ENCODE data around the gene PAFAH1B1. TPM values are rescaled to one million over a fixed set of nuclear protein-coding genes. Genes with fewer than 3 reads are reported as not detected.
"Not testable (repeated sequence)": the region's sequence is repeated elsewhere in the genome, so short reads cannot be mapped to it uniquely, and the experiment has no call there.

Gene PAFAH1B1
- total RNA-seq, 1 donor from 2014 or later = 130 TPM

DNA sequence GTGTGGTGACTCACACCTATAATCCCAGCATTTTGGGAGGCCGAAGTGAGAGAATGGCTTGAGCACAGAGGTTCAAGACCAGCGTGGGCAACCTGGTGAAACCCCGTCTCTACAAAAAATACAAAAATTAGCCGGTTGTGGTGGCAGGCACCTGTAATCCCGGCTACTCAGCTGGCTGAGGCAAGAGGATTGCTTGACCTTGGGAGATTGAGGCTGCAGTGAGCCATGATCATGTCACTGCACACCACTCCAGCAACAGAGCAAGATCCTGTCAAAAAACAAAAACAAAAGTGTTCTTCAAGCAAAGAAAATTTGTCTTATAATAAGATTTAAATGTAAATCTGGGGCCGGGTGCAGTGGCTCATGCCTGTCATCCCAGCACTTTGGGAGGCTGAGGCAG, 51.5 kb downstream of the PAFAH1B1 start:
- DNase-seq (ENCODE audit: low read depth, low spot score) = no peak
- Mint-ChIP-seq H3K9me3 (no peaks in the 10 kb centered on the region), H3K4me3 (no peak overlapping the region), H3K4me1 (no peaks in the 10 kb centered on the region), H3K27ac (ENCODE audit: unreplicated experiment) (no peak overlapping the region), H3K27me3 (ENCODE audit: low read depth) (no peaks in the 10 kb centered on the region), H3K36me3 (ENCODE audit: low read depth) (peaks cover 15% of the 10 kb centered on the region)
- TF ChIP-seq, protein P1, sequence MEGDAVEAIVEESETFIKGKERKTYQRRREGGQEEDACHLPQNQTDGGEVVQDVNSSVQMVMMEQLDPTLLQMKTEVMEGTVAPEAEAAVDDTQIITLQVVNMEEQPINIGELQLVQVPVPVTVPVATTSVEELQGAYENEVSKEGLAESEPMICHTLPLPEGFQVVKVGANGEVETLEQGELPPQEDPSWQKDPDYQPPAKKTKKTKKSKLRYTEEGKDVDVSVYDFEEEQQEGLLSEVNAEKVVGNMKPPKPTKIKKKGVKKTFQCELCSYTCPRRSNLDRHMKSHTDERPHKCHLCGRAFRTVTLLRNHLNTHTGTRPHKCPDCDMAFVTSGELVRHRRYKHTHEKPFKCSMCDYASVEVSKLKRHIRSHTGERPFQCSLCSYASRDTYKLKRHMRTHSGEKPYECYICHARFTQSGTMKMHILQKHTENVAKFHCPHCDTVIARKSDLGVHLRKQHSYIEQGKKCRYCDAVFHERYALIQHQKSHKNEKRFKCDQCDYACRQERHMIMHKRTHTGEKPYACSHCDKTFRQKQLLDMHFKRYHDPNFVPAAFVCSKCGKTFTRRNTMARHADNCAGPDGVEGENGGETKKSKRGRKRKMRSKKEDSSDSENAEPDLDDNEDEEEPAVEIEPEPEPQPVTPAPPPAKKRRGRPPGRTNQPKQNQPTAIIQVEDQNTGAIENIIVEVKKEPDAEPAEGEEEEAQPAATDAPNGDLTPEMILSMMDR (conservative IDR thresholded peaks at IDR 0.05) = no peak

DNA sequence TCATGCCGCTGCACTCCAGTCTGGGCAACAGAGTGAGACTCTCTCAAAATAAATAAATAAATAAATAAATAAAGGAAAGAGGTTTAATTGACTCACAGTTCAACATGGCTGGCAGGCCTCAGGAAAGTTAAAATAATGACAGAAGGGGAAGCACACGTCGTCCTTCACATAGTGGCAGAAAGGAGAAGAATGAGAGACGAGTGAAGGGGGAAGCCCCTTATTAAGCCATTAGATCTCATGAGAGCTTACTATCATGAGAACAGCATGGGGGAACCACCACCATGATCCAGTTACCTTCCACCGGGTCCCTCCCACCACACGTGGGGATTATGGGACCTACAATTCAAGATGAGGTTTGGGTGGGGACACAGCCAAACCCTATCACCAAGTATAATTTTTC, 54.5 kb downstream of the PAFAH1B1 start:
- H3K36me3 Mint-ChIP-seq (ENCODE audit: low read depth) = peaks cover 34% of the 10 kb centered on the region
- no peak overlapping the region for H3K27ac Mint-ChIP-seq (ENCODE audit: unreplicated experiment)
- no peak overlapping the region for H3K4me3 Mint-ChIP-seq

DNA sequence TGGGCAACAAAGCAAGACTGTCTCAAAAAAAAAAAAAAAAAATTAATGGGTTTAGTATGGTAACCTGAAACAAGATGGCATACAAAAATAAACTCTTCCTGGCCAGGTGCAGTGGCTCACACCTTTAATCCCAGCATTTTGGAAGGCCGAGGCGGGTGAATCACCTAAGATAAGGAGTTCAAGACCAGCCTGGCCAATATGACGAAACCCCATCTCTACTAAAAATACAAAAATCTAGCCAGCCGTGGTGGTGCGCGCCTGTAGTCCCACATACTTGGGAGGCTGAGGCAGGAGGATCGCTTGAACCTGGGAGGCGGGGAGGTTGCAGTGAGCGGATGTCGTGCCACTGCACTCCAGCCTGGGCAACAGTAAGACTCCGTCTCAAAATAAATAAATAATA, 55.7 kb downstream of the PAFAH1B1 start:
- H3K4me3 Mint-ChIP-seq = no peak overlapping the region
- H3K27me3 Mint-ChIP-seq (ENCODE audit: low read depth) = no peaks in the 10 kb centered on the region
- peaks cover 11% of the 10 kb centered on the region for H3K9me3 Mint-ChIP-seq
- H3K4me1 Mint-ChIP-seq = no peaks in the 10 kb centered on the region
- TF ChIP-seq, protein P1 (conservative IDR thresholded peaks at IDR 0.05) = no peak
- DNase-seq (ENCODE audit: low read depth, low spot score) = no peak
- H3K36me3 Mint-ChIP-seq (ENCODE audit: low read depth) = peaks cover 35% of the 10 kb centered on the region
- H3K27ac Mint-ChIP-seq (ENCODE audit: unreplicated experiment) = no peak overlapping the region

More for the DNA sequence above, 54.5 kb downstream of the PAFAH1B1 start:
- TF ChIP-seq, protein P1 (conservative IDR thresholded peaks at IDR 0.05) = no peak
- no peaks in the 10 kb centered on the region for H3K4me1 Mint-ChIP-seq
- peaks cover 11% of the 10 kb centered on the region for H3K9me3 Mint-ChIP-seq
- H3K27me3 Mint-ChIP-seq (ENCODE audit: low read depth) = no peaks in the 10 kb centered on the region
- DNase-seq (ENCODE audit: low read depth, low spot score) = no peak

DNA sequence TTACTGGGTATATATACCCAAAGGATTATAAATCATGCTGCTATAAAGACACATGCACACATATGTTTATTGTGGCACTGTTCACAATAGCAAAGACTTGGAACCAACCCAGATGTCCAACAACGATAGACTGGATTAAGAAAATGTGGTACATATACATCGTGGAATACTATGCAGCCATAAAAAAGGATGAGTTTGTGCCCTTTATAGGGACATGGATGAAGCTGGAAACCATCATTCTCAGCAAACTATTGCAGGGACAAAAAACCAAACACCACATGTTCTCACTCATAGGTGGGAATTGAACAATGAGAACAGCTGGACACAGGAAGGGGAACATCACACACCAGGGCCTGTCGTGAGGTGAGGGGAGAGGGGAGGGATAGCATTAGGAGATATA, 59.5 kb downstream of the PAFAH1B1 start:
- H3K4me1 Mint-ChIP-seq = not testable (repeated sequence)
- H3K9me3 Mint-ChIP-seq = peaks cover 11% of the 10 kb centered on the region
- H3K36me3 Mint-ChIP-seq (ENCODE audit: low read depth) = peaks cover 31% of the 10 kb centered on the region

DNA sequence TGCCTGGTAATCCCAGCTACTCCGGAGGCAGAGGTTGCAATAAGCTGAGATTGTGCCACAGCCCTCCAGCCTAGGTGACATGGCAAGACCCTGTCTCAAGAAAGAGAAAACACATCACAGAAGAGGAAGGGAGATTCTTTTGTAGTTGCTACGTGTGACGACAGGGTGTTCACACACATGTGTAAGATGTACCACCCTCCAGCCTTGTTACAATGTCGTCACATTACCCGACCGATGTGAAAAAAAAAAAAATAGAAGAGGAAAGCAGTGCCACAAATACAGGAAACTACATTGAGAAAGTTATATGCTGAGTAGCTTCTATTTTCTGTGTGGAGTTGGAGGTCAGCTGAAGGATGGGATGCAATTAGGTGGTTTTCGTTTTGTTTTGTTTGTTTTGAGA, 62.1 kb downstream of the PAFAH1B1 start:
- H3K36me3 Mint-ChIP-seq (ENCODE audit: low read depth) = peaks cover 23% of the 10 kb centered on the region
- no peaks in the 10 kb centered on the region for H3K27me3 Mint-ChIP-seq (ENCODE audit: low read depth)
- no peak for DNase-seq (ENCODE audit: low read depth, low spot score)
- TF ChIP-seq, protein P1 (conservative IDR thresholded peaks at IDR 0.05) = no peak
- H3K4me1 Mint-ChIP-seq = peaks cover 6% of the 10 kb centered on the region
- peaks cover 13% of the 10 kb centered on the region for H3K9me3 Mint-ChIP-seq
- no peak overlapping the region for H3K27ac Mint-ChIP-seq (ENCODE audit: unreplicated experiment)
- no peak overlapping the region for H3K4me3 Mint-ChIP-seq

More for the DNA sequence above, 59.5 kb downstream of the PAFAH1B1 start:
- not testable (repeated sequence) for H3K4me3 Mint-ChIP-seq; DNase-seq (ENCODE audit: low read depth, low spot score); H3K27me3 Mint-ChIP-seq (ENCODE audit: low read depth); H3K27ac Mint-ChIP-seq (ENCODE audit: unreplicated experiment)

DNA sequence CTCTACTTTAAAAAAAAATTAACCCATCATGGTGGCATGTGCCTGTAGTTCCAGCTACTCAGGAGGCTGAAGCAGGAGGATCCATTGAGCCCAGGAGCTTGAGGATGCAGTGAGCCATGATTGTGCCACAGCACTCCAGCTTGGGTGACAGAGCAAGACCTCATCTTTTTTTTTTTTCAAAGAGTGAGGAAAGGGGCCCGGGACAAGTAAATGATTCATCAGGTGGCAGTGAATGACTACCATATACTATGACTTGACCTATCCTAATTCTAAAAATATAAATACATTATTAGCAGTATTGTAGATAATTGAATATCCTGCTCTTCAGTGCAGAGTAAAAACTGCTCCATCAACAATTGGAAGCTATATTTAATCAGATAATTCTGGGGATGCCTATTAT, 62.8 kb downstream of the PAFAH1B1 start:
- TF ChIP-seq, protein P1 (conservative IDR thresholded peaks at IDR 0.05) = no peak
- H3K27ac Mint-ChIP-seq (ENCODE audit: unreplicated experiment) = no peak overlapping the region
- H3K4me1 Mint-ChIP-seq = peaks cover 6% of the 10 kb centered on the region
- H3K36me3 Mint-ChIP-seq (ENCODE audit: low read depth) = peaks cover 23% of the 10 kb centered on the region
- DNase-seq (ENCODE audit: low read depth, low spot score) = no peak
- H3K9me3 Mint-ChIP-seq = peaks cover 10% of the 10 kb centered on the region
- H3K4me3 Mint-ChIP-seq = no peak overlapping the region
- no peaks in the 10 kb centered on the region for H3K27me3 Mint-ChIP-seq (ENCODE audit: low read depth)

DNA sequence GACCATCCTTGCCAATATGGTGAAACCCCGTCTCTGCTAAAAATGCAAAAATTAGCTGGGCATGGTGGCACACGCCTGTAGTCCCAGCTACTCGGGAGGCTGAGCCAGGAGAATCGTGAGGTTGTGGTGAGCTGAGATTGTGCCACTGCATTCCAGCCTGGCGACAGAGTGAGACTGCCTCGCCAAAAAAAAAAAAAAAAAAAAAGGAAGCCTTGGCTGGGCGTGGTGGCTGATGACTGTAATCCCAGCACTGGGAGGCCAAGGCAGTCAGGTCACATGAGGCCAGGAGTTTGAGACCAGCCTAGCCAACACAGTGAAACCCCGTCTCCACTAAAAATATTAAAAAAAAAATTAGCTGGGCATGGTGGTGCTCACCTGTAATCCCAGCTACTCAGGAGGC, 65.9 kb downstream of the PAFAH1B1 start:
- H3K4me1 Mint-ChIP-seq; H3K4me3 Mint-ChIP-seq; H3K27me3 Mint-ChIP-seq (ENCODE audit: low read depth); H3K36me3 Mint-ChIP-seq (ENCODE audit: low read depth); DNase-seq (ENCODE audit: low read depth, low spot score); H3K9me3 Mint-ChIP-seq; H3K27ac Mint-ChIP-seq (ENCODE audit: unreplicated experiment): not testable (repeated sequence)

DNA sequence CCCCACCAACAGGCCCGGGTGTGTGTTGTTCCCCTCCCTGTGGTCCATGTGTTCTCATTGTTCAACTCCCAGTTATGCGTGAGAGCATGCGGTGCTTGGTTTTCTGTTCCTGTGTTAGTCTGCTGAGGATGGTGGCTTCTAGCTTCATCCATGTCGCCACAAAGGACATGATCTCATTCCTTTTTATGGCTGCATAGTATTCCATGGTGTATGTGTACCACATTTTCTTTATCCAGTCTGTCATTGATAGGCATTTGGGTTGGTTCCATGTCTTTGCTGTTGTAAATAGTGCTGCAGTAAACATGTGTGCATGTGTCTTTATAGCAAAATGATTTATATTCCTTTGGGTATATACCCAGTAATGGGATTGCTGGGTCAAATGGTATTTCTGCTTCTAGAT, 67.0 kb downstream of the PAFAH1B1 start:
- not testable (repeated sequence) for DNase-seq (ENCODE audit: low read depth, low spot score); H3K27ac Mint-ChIP-seq (ENCODE audit: unreplicated experiment); H3K36me3 Mint-ChIP-seq (ENCODE audit: low read depth); H3K4me3 Mint-ChIP-seq; H3K9me3 Mint-ChIP-seq; H3K27me3 Mint-ChIP-seq (ENCODE audit: low read depth); H3K4me1 Mint-ChIP-seq

All from neural crest cell (in vitro differentiated cells).